Left hindlimb (tissue), 1 donor: ENCODE data around the gene DIP2C.
"Not testable (repeated sequence)": the region's sequence is repeated elsewhere in the genome, so short reads cannot be mapped to it uniquely, and the experiment has no call there.

Source experiments
- DNase-seq: peaks from one replicate; pipeline ENCODE4 v3.0.0-alpha.2; 2018

The DIP2C gene

DNA sequence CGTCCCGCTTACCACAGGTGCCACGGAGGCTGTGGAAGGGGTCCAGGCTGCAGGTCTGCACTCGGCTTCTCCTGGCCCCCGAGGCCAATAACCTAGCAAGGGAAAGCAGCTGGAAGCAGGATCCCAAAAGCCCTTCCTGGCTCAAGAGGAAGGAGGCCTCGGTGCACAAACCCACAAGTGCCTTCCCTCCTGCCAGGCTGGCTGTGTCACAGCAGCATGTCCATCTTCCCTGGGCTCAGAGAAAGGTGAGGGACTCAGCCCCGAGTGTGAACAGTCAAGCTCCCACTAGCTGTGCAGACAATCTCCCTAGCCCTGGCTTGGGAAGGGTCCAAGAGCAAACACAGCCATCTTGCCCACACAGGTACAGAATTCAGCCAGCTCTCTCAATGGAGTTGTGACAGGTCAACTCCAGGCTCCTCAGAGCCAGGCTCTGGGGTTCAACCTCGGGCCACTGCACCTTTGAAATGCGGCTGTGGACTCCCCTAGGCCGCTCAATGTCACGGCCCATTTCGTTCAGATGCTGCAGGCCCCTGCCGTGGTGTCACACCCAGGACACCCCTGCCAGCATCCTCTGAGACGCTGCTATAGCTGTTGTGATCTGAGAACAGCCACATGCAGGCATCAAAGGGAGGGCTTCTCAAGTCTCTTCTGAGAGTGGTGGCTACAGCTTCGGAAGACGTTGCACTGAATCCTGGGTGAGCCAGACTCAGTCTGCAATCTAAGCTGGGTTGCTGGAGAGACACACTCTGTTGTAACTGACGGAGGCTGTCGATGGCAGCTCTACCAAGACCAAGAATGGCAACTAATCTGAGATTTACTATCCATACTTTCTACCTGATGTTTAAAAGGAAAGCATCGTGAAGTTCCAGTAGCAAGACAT, 137.9 kb downstream of the DIP2C start:
- DNase-seq = no peak

GRCh38 chr10:550665-551372, 138.6 kb downstream of the DIP2C start:
- no peak for DNase-seq

- no peak for DNase-seq
Observed at GRCh38 chr10:549391-549790, 140.1 kb downstream of the DIP2C start.

- no peak for DNase-seq
Observed at GRCh38 chr10:548238-548901, 141.1 kb downstream of the DIP2C start.

- no peak for DNase-seq
Observed at GRCh38 chr10:547591-548081, 141.8 kb downstream of the DIP2C start.

GRCh38 chr10:546971-547590, 142.4 kb downstream of the DIP2C start:
- no peak for DNase-seq

DNA sequence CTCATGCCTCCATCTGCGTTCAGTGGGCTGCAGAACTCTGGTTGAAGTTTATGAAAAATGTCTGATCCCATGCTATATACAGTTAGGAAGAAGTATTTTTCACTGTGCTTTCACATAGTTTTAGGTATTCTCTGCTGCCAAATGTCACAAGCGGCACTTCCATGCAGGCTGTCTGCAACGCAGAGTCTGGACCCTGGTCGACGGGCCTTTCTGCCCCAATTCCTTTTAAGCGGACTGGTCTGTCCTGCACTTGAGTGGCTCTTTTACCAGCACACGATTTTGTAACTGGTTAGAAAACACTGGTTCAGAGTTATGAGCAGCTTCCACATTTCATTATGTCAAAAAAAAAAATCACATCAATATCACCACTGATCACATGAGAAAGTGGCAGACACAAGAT, 143.0 kb downstream of the DIP2C start:
- no peak for DNase-seq

DNA sequence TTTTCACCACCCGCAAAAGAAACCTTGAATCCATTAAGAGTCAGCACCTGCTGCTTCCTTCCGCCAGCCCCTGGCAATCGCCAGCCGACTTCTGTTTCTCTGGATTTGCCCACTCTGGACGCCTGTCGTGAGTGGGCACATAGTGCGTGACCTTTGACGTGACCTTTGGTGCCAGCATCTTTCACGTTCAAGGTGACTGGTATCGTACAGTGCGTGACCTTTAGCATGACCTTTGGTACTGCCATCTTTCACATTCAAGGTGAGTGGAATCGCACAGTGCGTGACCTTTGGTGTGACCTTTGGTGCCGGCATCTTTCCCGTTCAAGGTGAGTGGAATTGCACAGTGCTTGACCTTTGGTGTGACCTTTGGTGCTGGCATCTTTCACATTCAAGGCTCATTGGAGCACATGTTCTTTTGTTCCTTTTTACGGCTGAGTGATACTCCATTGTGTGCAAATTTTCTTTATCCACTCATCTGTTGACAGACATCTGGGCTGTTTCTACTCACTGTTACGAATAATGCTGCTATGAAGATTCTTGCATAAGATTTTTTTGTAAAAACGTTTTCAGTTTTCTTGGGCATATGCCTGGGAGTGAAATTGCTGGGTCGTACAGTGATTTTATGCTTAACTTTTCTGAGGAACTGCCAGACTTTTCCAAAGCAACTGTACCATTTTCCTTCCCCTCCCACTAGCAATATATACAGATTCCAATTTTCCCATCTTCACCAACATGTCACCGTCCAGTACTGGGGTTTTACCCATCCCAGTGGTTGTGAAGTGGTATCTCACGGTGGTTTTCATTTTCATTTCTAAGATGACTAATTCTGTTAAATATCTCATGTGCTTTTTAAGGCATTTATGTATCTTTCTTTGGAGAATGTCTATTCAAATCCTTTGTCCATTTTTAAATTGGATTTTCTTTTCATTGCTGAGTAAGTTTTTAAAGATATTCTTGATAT, 145.3 kb downstream of the DIP2C start:
- peak; percentile 18 for DNase-seq

DNA sequence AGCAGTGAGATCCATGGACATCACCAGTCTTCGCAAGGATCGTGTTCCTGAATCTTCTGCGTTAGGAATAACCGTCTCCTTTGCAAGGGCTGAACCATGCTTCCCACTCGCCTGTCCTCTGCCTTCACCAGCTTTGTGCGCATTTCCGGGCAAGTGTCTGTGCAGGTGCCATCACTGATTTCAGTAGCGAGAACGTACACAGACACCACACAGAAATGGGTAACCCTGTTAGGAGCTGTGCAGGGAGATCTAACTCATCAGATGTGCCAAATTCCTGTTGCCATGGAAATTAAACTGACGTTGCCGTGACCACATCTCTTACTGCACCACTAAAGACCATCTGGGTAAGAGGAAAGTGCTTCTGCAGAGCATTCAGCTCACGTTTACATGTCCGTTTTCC, 146.3 kb downstream of the DIP2C start:
- DNase-seq = no peak

GRCh38 chr10:541750-542371, 147.6 kb downstream of the DIP2C start:
- peak; percentile 26 for DNase-seq

DNA sequence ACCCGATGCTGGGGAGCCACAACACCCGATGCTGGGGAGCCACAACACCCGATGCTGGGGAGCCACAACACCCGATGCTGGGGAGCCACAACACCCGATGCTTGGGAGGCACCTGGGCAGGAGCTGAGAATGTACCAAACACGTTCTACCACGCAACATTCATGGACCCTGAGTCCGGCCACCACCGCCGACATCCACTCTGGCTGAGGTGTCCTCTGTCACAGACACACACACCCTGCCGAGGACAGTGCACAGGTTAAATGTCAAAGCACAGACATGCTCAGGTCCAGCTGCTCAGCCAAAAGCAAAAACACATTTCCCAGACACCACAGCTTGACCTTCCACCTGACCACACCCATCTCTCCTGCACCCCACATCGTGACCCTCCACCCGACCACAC, 148.4 kb downstream of the DIP2C start:
- DNase-seq = no peak

DNA sequence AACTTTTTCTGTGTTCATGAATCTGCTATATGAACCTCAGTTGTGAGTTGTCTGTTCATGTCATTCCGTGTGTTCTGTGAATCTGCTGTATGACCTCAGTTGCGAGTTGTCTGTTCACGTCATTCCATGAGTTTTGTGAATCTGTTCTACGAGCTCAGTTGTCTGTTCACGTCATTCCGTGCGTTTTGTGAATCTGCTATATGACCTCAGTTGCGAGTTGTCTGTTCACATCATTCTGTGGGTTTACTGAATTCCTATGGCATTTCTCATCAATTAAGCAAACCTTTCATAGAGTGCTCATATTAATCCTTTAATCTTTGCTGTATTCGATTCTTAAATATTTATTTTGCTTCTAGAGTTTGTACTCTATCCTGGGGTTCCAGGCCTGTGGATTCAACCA, 150.6 kb downstream of the DIP2C start:
- no peak for DNase-seq

- no peak for DNase-seq
Observed at GRCh38 chr10:536935-537334, 152.5 kb downstream of the DIP2C start.

- DNase-seq = no peak
Observed at GRCh38 chr10:536371-536925, 153.0 kb downstream of the DIP2C start.

GRCh38 chr10:535952-536351, 153.5 kb downstream of the DIP2C start:
- no peak for DNase-seq

DNA sequence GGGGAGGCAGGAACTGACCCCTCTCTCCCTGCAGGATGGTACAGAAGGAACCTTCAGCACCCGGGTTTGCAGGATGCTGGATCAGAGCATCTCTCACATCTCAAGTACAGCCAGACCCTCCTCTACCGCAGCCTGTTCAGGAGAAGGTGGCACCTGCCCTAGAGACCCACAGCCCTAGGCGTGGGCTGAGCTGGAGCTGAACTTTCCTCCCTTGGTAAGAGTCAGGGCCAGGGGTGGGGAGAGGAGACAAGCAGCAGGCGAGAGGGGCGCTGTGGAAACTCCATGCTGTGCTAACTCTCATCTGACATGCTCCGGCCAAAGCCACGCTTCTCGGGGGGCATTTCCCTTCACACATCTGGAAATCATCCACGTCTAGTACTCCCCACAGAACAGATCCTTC, 154.4 kb downstream of the DIP2C start:
- DNase-seq = peak; percentile 14

- no peak for DNase-seq
Observed at GRCh38 chr10:534047-534566, 155.4 kb downstream of the DIP2C start.

- DNase-seq = no peak
Observed at GRCh38 chr10:533611-534010, 155.9 kb downstream of the DIP2C start.

- DNase-seq = no peak
Observed at GRCh38 chr10:533186-533585, 156.3 kb downstream of the DIP2C start.

DNA sequence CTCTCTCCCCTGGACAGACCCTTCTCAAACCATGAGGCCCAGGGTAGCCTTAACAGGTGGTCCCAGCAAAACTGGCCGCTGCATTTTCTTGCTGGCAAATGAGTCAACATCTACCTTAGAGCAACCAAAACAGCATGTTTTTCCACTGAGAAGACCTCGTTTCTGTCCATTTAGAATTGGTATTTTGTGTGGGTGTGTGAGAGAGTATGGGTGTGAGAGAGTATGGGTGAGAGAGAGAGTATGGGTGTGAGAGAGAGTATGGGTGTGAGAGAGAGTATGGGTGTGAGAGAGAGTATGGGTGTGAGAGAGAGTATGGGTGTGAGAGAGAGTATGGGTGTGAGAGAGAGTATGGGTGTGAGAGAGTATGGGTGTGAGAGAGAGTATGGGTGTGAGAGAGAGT, 157.1 kb downstream of the DIP2C start:
- not testable (repeated sequence) for DNase-seq

DNA sequence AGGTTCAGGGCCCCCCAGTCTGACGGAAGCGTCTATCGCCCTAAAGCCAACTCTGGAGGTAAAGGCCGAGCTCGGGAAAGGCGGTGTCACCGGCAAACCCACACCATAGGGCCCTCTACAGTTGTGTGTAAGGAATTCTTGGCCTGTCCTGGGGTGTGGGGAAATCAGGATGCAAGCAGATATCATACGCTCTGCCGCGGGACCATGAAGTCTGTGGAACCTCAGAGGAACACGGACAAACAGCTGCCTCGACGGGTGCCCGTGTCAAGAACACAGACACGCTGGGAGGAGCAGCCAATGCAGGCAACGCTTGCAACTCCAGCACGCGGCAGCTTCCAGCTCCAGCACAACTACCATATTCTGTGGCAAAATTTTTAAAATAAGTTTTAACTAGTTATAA, 157.9 kb downstream of the DIP2C start:
- DNase-seq = no peak
